Neural cell (in vitro differentiated cells): ENCODE data around the gene POU6F2. TPM values are rescaled to one million over a fixed set of nuclear protein-coding genes. Genes with fewer than 3 reads are reported as not detected.

Source experiments
- H2AFZ ChIP-seq: fragments of 200-600, 300-800 bp; sonication (generic), shearing (Covaris generic); 2 replicates; pipeline ENCODE4 v1.6.0; 2014; ENCODE audit warnings: low read depth, mild to moderate bottlenecking, antibody characterized with exemption, low read length, moderate library complexity
- H3F3A ChIP-seq: fragments of 200-600 bp; shearing (Covaris generic); 2 replicates; pipeline ENCODE4 v1.6.1; 2016; ENCODE audit warnings: mild to moderate bottlenecking, moderate library complexity, mixed read lengths, antibody characterized with exemption, low read length; ENCODE audit not compliant: insufficient read depth, poor library complexity, severe bottlenecking
- H3K27ac ChIP-seq: fragments of 200-600, 300-800 bp; sonication (generic), shearing (Covaris generic); 2 replicates; pipeline ENCODE4 v1.5.1; 2014; ENCODE audit warnings: mild to moderate bottlenecking, low read length, moderate library complexity
- H3K27me3 ChIP-seq: fragments of 300-800, 200-600 bp; sonication (generic), shearing (Covaris generic); 2 replicates; pipeline ENCODE4 v1.6.0; 2014; ENCODE audit warnings: mild to moderate bottlenecking, low read depth, low read length, moderate library complexity; ENCODE audit not compliant: insufficient read depth
- H3K36me3 ChIP-seq: fragments of 300-800, 200-600 bp; sonication (generic), shearing (Covaris generic); 2 replicates; pipeline ENCODE4 v1.5.1; 2014; ENCODE audit warnings: mild to moderate bottlenecking, antibody characterized with exemption, low read length, moderate library complexity; ENCODE audit not compliant: insufficient read depth
- H3K4me2 ChIP-seq: fragments of 300-800, 200-600 bp; sonication (generic), shearing (Covaris generic); 2 replicates; pipeline ENCODE4 v1.6.0; 2014; ENCODE audit warnings: mild to moderate bottlenecking, low read length
- H3K4me3 ChIP-seq: fragments of 300-800, 200-600 bp; sonication (generic), shearing (Covaris generic); 2 replicates; pipeline ENCODE4 v1.5.1; 2014; ENCODE audit warnings: mild to moderate bottlenecking, low read length, moderate library complexity
- H3K79me2 ChIP-seq: fragments of 200-600 bp; shearing (Covaris generic); replicated peaks from 2 replicates; pipeline ENCODE4 v1.6.0; 2014; ENCODE audit warnings: mild to moderate bottlenecking, low read length, moderate library complexity; ENCODE audit not compliant: insufficient read depth
- H3K9ac ChIP-seq: fragments of 300-800, 200-600 bp; sonication (generic), shearing (Covaris generic); 2 replicates; pipeline ENCODE4 v1.6.1; 2016; ENCODE audit warnings: mild to moderate bottlenecking, low read length, mixed read lengths
- H3K9me2 ChIP-seq: fragments of 200-600 bp; shearing (Covaris generic); 2 replicates; pipeline ENCODE4 v1.6.1; 2016; ENCODE audit warnings: mild to moderate bottlenecking, low read length, mixed read lengths; ENCODE audit not compliant: insufficient read depth
- H3K9me3 ChIP-seq: fragments of 200-600, 300-800 bp; sonication (generic), shearing (Covaris generic); 2 replicates; pipeline ENCODE4 v1.6.1; 2016; ENCODE audit warnings: mild to moderate bottlenecking, mixed run types, low read length, moderate library complexity, mixed read lengths
- H4K20me1 ChIP-seq: fragments of 200-600 bp; shearing (Covaris generic); 2 replicates; pipeline ENCODE4 v1.6.1; 2016; ENCODE audit warnings: mild to moderate bottlenecking, mixed run types; ENCODE audit not compliant: insufficient read depth
- CTCF ChIP-seq: fragments of 450-650 bp; IDR thresholded peaks from 2 replicates; pipeline ENCODE4 v1.5.1; 2014; ENCODE audit warnings: antibody characterized with exemption, mild to moderate bottlenecking, moderate library complexity; ENCODE audit not compliant: poor library complexity, severe bottlenecking
- EP300 ChIP-seq: fragments of 450-650 bp; conservative IDR thresholded peaks from 2 replicates; pipeline ENCODE4 v1.6.1; 2014; ENCODE audit warnings: antibody characterized with exemption, mild to moderate bottlenecking, moderate library complexity; ENCODE audit not compliant: poor library complexity, severe bottlenecking
- EZH2 ChIP-seq: fragments of 200-600, 300-800 bp; shearing (Covaris generic), sonication (generic); IDR thresholded peaks from 2 replicates; pipeline ENCODE4 v1.6.1; 2014; ENCODE audit warnings: antibody characterized with exemption, low read length, borderline replicate concordance, mild to moderate bottlenecking; ENCODE audit not compliant: insufficient read depth, poor library complexity, severe bottlenecking
- MXI1 ChIP-seq: fragments of 450-650 bp; conservative IDR thresholded peaks from 2 replicates; pipeline ENCODE4 v1.6.1; 2014; ENCODE audit warnings: antibody characterized with exemption, mild to moderate bottlenecking; ENCODE audit not compliant: poor library complexity, severe bottlenecking
- RAD21 ChIP-seq: fragments of 450-650 bp; conservative IDR thresholded peaks from 2 replicates; pipeline ENCODE4 v1.6.1; 2014; ENCODE audit warnings: antibody characterized with exemption, mild to moderate bottlenecking, moderate library complexity
- REST ChIP-seq: IDR thresholded peaks from 2 replicates; pipeline ENCODE4 v1.6.1; 2012; ENCODE audit warnings: borderline replicate concordance
- SMC3 ChIP-seq: fragments of 450-650 bp; conservative IDR thresholded peaks from 2 replicates; pipeline ENCODE4 v1.6.1; 2014; ENCODE audit warnings: antibody characterized with exemption, mild to moderate bottlenecking, moderate library complexity; ENCODE audit not compliant: poor library complexity
- TAF1 ChIP-seq: IDR thresholded peaks from 2 replicates; pipeline ENCODE4 v1.6.1; 2012; ENCODE audit warnings: low read depth
- polyA plus RNA-seq: library from polyadenylated mRNA; depleted of rRNA; stranded (reverse); fragments of >200 nt; gene quantifications from 2 replicates; pipeline ENCODE4 v1.2.3, GENCODE V29; 2014

POU6F2 gene
- polyA plus RNA-seq, 1 donor from 2014 or later: 2.8 TPM

- H3K79me2 ChIP-seq: no peaks in the 10 kb centered on the region
- no peak overlapping the region for H3K27ac ChIP-seq
- peak overlapping the region; percentile 46 for H3K4me3 ChIP-seq
- no peaks in the 10 kb centered on the region for H3K9me2 ChIP-seq
- no peaks in the 10 kb centered on the region for H4K20me1 ChIP-seq
- no peaks in the 10 kb centered on the region for H3K36me3 ChIP-seq
- H3K27me3 ChIP-seq: no peaks in the 10 kb centered on the region
- H3K4me2 ChIP-seq: no peak overlapping the region
- H3K9me3 ChIP-seq: no peaks in the 10 kb centered on the region
- no peak for TF ChIP-seq TAF1
- H2AFZ ChIP-seq: no peak overlapping the region
- peaks cover 8% of the 10 kb centered on the region for H3F3A ChIP-seq
- H3K9ac ChIP-seq: no peak overlapping the region
Observed at GRCh38 chr7:39353615-39354376, 376.1 kb downstream of the POU6F2 start.

- Histone ChIP-seq H3K79me2 (no peaks in the 10 kb centered on the region), H3K9me2 (no peaks in the 10 kb centered on the region), H3K9ac (no peak overlapping the region), H2AFZ (no peak overlapping the region), H3F3A (peaks cover 8% of the 10 kb centered on the region), H4K20me1 (no peaks in the 10 kb centered on the region), H3K4me3 (no peak overlapping the region), H3K36me3 (no peaks in the 10 kb centered on the region), H3K4me2 (no peak overlapping the region), H3K27me3 (no peaks in the 10 kb centered on the region), H3K27ac (no peak overlapping the region), H3K9me3 (no peaks in the 10 kb centered on the region)
- TF ChIP-seq RAD21 (no peak), EZH2 (no peak), MXI1 (no peak), EP300 (no peak)
Observed at GRCh38 chr7:39355664-39356063, 378.0 kb downstream of the POU6F2 start.

GRCh38 chr7:39356172-39356925, 378.6 kb downstream of the POU6F2 start:
- Histone ChIP-seq H4K20me1 (no peaks in the 10 kb centered on the region), H3K9ac (no peak overlapping the region), H3K4me2 (no peak overlapping the region), H3K79me2 (no peaks in the 10 kb centered on the region), H3K4me3 (no peak overlapping the region), H3K27ac (no peak overlapping the region), H3K9me3 (no peaks in the 10 kb centered on the region), H2AFZ (no peak overlapping the region), H3K27me3 (no peaks in the 10 kb centered on the region), H3K9me2 (no peaks in the 10 kb centered on the region), H3F3A (peaks cover 8% of the 10 kb centered on the region), H3K36me3 (no peaks in the 10 kb centered on the region)
- TF ChIP-seq CTCF (no peak), EP300 (no peak), REST (no peak), MXI1 (no peak), RAD21 (no peak), TAF1 (no peak), SMC3 (no peak)
